Measurements from ENCODE around the gene OSGIN1.
A peak's percentile ranks its signal among the peaks of the same experiment; 100 is the strongest.
"Not testable (repeated sequence)": the region's sequence is repeated elsewhere in the genome, so short reads cannot be mapped to it uniquely, and the experiment has no call there.

The OSGIN1 gene

DNA sequence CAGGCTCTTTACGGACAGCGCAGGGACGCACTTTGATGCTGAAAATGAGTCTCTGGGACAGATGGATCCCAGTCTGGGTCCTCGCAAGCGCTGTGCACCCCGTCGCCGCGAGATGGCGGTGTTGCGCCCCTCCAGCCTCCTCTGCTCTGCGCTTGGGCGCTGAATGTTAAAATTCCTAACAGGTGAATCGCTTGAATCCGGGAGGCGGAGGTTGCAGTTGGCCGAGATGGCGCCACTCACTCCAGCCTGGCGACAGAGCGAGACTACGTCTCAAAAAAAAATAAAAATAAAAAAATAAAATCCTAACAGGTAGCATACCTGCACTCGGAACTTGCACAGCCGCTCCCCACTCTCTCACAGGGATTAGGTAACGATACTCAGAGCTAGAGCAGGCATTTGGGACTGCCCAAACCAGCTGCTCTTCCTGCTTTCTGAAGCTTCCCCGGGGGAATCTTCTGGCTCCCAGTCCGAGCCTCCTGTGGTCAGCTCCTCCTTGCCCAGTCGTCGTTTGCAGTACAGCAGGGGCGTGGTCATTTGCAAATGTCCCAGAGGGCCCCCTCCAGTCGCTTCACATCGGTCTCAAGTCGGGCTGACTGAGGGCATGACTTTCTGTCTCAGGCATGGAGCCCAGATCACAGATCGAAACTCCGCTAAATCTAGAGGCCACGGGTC, 26.2 kb upstream of the OSGIN1 start:
- peak; percentile 36 for DNase-seq

DNA sequence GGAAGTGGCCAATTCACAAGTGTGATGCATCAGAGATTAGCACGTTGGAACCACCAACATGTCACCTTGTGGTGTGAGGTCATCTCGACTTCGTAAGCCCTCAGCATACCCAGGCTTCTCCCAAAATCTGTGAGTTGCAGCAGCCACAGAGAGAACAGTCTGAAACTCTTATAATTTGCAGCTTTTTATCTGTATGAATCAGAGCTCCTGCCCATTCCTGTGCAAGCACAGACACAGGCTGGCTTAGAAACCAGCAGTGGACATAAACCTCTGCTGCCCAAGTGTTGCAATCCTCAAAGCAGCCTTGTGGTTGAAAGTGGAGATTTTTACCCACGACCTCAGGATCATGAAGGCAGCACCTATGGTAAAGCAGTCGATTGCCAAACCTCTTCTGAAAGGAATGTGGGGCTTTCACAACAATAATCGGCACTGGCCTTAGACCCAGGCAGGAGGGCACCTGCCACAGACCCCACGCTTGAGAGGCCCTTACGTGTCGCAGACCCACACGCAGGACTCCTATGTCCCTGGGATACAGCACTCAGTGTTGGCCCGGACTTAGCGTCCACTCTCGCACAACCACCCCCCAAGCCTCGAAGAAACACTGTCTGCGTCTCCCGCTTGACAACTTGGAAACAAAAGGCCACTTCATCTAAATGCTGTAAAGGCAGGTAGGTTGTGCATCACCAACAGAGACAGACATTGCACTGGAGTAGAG, 24.5 kb upstream of the OSGIN1 start:
- peak; percentile 9 for DNase-seq

GRCh38 chr16:83929811-83930555, 23.1 kb upstream of the OSGIN1 start:
- peak; percentile 9 for DNase-seq

DNA sequence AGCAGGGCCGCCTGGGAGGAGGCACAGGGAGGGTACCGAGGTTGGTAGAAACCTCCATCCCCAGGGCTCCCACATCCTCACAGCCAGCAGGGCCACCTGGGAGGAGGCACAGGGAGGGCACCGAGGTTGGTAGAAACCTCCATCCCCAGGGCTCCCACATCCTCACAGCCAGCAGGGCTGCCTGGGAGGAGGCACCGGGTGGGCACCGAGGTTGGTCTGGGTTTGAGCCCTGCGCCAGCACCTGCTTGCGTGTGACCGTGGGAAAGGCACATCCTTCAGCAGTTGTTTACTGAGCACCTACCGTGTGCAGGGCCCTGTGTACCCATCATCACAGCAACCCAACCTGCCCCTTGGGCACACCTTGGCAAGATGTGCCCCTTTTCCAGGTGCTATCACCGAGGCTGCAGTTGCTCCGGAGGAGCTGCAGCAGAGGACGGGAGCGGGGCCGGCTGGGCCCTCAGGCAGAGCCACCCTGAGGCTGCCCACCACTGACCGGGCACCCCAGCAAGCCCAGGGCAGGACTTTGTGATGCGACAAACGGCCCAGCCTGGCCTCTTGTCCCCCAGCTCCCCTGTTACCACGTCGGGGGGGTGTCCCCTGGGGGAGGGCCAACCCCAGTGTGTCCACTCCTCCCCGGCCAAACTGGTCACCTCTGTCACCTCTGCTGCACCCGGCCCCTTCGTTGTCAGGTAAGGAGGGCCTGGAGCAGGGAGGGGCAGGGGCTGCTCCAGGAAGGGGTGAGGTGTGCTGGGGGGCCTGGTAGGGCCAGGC, 22.1 kb upstream of the OSGIN1 start:
- DNase-seq: peak; percentile 5

GRCh38 chr16:83931556-83931955, 21.5 kb upstream of the OSGIN1 start:
- DNase-seq: no peak

DNA sequence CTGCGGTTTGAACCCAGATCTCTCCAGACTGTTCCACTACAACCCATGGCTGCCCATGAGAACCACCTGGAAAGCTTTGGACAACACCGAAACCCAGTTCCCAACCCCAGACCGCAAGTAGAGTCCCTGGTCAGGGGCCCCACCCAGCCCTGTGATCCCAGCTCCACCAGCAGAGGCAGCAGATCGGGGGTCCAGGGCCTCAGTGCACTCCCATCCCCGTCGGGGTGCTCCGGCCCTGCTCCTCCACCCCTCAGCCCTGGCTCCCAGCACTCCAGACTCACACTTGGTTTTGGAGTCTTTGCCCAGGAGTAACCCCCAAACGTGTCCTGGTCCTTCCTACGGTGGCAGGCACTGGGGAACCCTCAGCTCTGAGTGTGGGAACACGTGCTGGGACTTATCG, 20.7 kb upstream of the OSGIN1 start:
- no peak for DNase-seq

DNA sequence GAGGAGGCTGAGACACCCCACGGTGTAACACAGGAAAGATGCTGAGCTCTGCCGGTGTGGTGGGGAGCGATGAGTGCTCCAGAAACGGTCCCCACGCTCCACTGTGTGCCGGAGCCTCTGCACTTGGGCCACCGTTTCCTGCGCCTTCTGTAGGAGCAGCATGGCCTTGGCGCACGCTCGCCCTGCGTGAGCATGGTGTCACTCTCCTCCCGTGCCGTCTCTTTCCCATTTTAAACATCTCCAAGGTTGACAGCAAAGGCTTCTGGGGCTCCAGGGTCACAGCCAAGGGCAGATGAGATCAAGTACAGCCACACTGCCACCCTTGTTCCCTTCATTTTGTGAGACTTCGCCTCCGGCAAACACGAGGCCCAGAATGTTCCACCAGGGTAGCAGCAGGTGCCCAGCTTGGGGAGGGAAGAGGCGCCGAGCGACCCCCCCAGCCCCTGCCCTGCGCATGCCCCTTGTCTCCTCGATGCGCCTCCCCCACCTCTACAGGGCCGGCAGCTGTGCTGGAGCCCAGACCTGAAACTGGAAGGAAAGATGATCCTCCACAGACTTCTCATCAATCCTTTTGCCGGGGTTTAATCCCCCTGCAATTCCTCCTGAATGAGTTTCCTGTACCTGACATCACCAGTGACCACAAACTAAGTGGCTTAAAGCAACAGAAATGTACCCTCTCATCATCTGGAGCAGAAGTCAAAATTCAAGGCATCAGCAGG, 19.9 kb upstream of the OSGIN1 start:
- DNase-seq: no peak

DNA sequence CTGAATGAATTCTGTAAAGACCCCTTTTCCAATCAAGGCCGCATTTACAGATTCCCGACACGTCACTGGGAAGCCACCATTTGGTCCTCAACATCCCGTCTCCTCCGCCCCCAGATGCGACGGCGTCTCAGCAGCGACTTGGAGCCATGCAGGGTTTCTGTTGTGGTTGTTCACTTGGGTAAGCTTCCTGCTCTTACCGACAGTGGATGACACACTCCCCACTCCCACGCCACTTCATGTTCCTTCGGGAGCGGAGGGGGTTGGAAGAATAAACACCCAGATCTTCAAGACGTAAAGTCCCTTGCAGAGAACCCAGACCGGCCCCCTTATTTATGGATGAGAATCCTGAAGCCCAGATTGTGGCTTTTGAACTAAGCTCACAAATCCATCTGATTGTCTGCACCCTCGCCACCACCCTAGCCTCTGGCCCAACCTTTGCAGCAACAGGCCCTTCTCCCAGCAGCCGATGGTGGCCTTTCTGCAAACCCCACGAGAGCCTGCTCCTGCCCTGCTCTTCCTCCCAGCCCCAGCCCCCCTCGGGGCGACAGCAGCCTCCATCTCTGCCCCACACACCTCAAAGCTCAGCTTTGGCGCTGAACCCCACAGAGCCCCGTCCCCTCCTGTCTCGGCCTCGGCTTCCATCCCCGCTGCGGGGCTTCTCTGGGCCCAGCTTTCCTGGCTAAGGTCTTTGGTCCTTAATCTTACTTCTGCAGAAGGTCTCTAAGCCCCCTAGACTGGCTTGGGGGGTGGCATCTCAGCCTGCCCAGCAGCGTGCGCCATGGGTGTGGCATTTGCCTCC, 19.0 kb upstream of the OSGIN1 start:
- DNase-seq: no peak

DNA sequence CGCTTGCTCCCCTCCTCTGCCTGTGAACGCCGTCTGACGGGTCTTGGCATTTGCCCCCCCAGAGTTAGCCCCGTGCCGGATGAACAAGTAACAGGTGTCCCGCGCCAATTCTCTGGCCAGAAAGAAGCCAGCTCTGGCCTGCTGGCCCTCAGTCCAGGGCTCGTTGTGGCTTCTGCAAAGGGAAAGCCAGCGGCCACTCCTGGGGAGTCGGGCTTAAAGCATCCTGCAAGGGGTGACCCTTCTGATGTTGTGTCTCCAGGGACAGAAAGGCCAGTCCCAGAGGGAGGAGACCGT, 18.4 kb upstream of the OSGIN1 start:
- no peak for DNase-seq

- no peak for DNase-seq
Measured at GRCh38 chr16:83935005-83935857, 17.8 kb upstream of the OSGIN1 start.

DNA sequence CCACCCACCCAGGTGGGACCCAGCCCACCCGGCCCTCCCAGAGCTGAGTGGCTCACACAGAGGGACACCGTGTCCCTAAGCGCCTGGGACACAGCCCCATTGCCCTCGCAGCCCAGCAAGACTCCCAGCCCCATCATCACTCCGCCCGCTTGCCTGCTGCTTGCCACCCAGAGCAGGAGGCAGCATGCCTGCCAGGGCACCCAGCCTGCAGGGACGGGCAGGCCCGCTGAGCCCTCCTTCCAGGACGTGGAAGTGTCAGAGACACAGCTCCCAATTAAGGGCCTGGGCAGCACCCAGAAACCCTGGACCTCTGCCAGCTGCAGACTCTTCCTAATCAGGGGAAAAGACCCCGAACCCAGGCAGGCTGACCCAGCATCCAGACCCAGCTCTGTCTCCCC, 17.2 kb upstream of the OSGIN1 start:
- no peak for DNase-seq

DNA sequence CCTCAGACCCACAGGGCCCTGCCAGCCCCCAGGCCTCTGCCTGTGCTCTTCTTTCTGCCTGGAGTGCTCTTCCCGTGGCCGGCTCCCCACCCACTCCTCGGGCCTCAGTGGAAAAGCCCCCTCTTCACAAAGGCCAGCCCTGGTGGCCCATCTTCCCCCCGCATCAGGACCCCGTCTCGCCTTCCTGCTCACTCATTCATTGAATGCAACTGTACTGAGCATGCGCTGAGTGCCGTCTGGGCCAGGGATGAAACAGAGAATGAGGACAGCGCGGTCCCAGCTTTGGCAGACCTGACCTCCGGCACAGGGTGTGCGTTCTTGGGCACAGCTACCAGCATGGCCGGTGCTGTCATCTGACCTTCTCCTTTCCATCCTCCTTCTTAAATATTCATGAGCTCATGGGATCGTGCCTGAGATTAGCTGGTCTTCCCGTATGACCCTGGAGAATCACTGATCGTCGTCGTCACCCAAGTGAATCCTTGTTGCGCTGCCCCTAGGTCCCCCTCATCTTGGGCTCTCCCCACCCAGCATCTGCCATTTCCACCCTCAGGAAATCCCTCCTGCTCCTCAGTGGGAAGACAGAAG, 16.4 kb upstream of the OSGIN1 start:
- DNase-seq: no peak

DNA sequence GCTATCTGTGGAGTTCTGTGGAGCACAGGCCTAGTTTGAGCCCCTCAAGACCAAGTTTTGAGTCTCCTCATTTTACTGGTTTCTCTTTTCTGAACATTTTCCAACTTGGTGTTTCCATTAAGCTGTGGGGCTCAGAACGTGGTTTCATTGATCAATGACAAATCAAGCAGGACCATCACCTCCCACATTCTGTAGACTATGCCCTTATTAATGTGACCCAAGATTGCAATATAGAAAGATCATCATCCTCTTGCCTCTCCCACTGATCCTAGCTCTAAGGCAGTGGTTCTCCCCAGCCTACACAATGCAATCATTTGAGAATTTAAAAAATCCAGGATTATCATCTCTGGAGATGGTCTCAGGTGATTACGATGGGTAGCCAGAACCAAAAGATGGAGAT, 15.8 kb upstream of the OSGIN1 start:
- no peak for DNase-seq

GRCh38 chr16:83937922-83938885, 14.8 kb upstream of the OSGIN1 start:
- DNase-seq: no peak

DNA sequence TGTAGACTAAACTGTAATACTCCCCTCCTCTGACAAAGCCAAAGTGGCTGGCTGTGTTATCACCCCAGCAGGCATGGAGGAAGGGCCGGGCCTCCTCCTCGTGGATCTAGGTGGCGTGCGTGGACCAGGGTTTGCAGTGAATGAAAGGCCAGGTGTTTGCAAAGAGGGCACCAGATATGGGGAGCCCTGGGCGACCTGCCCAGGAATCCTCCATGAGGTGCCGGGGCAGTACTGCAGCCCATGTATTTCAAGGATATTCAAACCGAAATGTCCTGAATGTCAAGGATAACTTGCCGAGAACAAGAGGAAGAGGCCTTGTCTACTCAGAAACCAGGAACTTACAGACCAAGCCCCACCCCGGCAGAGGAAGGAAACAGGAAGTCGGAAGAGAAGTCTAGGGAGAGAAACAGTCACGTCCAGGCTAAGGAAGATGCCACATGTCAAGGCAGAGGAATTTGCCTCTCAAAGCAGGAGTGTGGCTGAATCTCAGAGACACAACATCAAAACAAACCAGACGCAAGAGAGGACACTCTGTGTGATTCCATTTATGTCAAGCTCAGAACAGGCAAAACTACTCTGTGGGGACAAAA, 13.7 kb upstream of the OSGIN1 start:
- peak; percentile 36 for DNase-seq

DNA sequence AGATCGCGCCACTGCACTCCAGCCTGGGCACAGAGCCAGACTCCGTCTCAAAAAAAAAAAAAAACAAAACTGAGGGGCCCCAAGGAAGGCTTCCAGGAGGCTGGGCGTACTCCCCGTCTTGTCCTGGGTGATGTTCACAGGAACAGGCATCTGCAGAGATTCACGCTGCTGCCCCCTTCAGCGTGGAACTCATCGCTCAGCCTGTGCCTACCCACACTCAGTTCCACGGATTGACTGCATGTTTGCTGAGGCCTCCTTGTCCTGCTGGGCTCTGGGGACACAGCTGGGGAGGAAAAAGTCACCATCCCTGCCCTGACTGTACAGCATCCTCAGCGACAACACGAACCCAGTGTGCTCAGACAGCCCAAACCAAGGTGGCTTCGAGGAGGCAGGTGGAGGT, 12.9 kb upstream of the OSGIN1 start:
- DNase-seq: no peak

- no peak for DNase-seq
Measured at GRCh38 chr16:83940630-83941378, 12.2 kb upstream of the OSGIN1 start.

- DNase-seq: not testable (repeated sequence)
Measured at GRCh38 chr16:83941546-83941945, 11.5 kb upstream of the OSGIN1 start.
